Trophoblast cell (in vitro differentiated cells and primary cell): Measurements from ENCODE around the gene IPCEF1.

Source experiments
- DNase-seq, 2 donors: peaks; one replicate each; pipeline ENCODE4 v3.0.0-alpha.2; 2016
- H2AFZ ChIP-seq: 2 replicates; pipeline ENCODE4 v1.6.1; 2013; ENCODE audit warnings: low read length, moderate library complexity, mild to moderate bottlenecking; ENCODE audit not compliant: insufficient read depth, poor library complexity
- H2AK5ac ChIP-seq: 2 replicates; pipeline ENCODE4 v1.6.1; 2013; ENCODE audit warnings: mild to moderate bottlenecking, low read length
- H2BK120ac ChIP-seq: 2 replicates; pipeline ENCODE4 v1.6.1; 2013; ENCODE audit warnings: low read length, mild to moderate bottlenecking, moderate library complexity; ENCODE audit not compliant: insufficient read depth, poor library complexity
- H2BK12ac ChIP-seq: 2 replicates; pipeline ENCODE4 v1.6.1; 2013; ENCODE audit warnings: mild to moderate bottlenecking, low read length, moderate library complexity
- H2BK5ac ChIP-seq: 2 replicates; pipeline ENCODE4 v1.6.1; 2013; ENCODE audit warnings: low read length, low read depth, moderate library complexity, mild to moderate bottlenecking; ENCODE audit not compliant: poor library complexity
- H3K14ac ChIP-seq: 2 replicates; pipeline ENCODE4 v1.6.1; 2013; ENCODE audit warnings: mild to moderate bottlenecking, low read length
- H3K18ac ChIP-seq: 2 replicates; pipeline ENCODE4 v1.6.1; 2013; ENCODE audit warnings: mild to moderate bottlenecking, low read length
- H3K23ac ChIP-seq: 2 replicates; pipeline ENCODE4 v1.6.1; 2013; ENCODE audit warnings: low read length
- H3K27ac ChIP-seq: 2 replicates; pipeline ENCODE4 v1.5.1; 2013; ENCODE audit warnings: low read depth, mild to moderate bottlenecking, inconsistent platforms, low read length, moderate library complexity
- H3K27me3 ChIP-seq: 2 replicates; pipeline ENCODE4 v1.6.1; 2013; ENCODE audit warnings: inconsistent platforms, mild to moderate bottlenecking, low read length, moderate library complexity; ENCODE audit not compliant: insufficient read depth
- H3K36me3 ChIP-seq, 2 experiments: 1 replicate in 1 of 2; 2 replicates in 1 of 2; pipeline ENCODE4 v1.6.1; 2013; ENCODE audit warnings: low read length in 2 of 2, mild to moderate bottlenecking in 2 of 2, moderate library complexity in 1 of 2; ENCODE audit not compliant: insufficient read depth in 2 of 2, control insufficient read depth in 1 of 2
- H3K4ac ChIP-seq: 2 replicates; pipeline ENCODE4 v1.6.1; 2013; ENCODE audit warnings: low read depth, mild to moderate bottlenecking, low read length, moderate library complexity
- H3K4me1 ChIP-seq, 2 experiments: 1 replicate in 1 of 2; 2 replicates in 1 of 2; pipeline ENCODE4 v1.6.1; 2013; ENCODE audit warnings: low read length in 2 of 2, mild to moderate bottlenecking in 2 of 2, moderate library complexity in 1 of 2; ENCODE audit not compliant: insufficient read depth in 2 of 2, control insufficient read depth in 1 of 2
- H3K4me2 ChIP-seq: 2 replicates; pipeline ENCODE4 v1.6.1; 2013; ENCODE audit warnings: inconsistent platforms, mild to moderate bottlenecking, low read length, moderate library complexity
- H3K4me3 ChIP-seq: 2 replicates; pipeline ENCODE4 v1.5.1; 2013; ENCODE audit warnings: mild to moderate bottlenecking, low read depth, low read length, inconsistent platforms
- H3K79me1 ChIP-seq: one replicate; pipeline ENCODE4 v1.6.1; 2013; ENCODE audit warnings: low read length
- H3K79me2 ChIP-seq: 2 replicates; pipeline ENCODE4 v1.6.1; 2013; ENCODE audit warnings: low read length, mild to moderate bottlenecking; ENCODE audit not compliant: control insufficient read depth, insufficient read depth, poor library complexity
- H3K9ac ChIP-seq: 2 replicates; pipeline ENCODE4 v1.6.1; 2013; ENCODE audit warnings: mild to moderate bottlenecking, low read length
- H3K9me3 ChIP-seq: 2 replicates; pipeline ENCODE4 v1.6.1; 2013; ENCODE audit warnings: low read depth, mild to moderate bottlenecking, control low read depth, inconsistent platforms, low read length; ENCODE audit not compliant: insufficient read depth
- H4K12ac ChIP-seq: 2 replicates; pipeline ENCODE4 v1.6.1; 2013; ENCODE audit warnings: low read depth, mild to moderate bottlenecking, low read length, moderate library complexity
- H4K8ac ChIP-seq: 2 replicates; pipeline ENCODE4 v1.6.1; 2013; ENCODE audit warnings: low read depth, mild to moderate bottlenecking, low read length, moderate library complexity
- H4K91ac ChIP-seq: one replicate; pipeline ENCODE4 v1.6.1; 2013; ENCODE audit warnings: low read depth, mild to moderate bottlenecking, low read length, moderate library complexity
- WGBS: extraction: QIAGEN DNeasy Blood & Tissue Kit; methylation state at CpG from one replicate; pipeline ENCODE4 v1.1.7; 2013; ENCODE audit warnings: missing lambda C conversion rate; ENCODE audit not compliant: insufficient read length, insufficient coverage; ENCODE audit errors: extremely low coverage; 5-methylcytosine and 5-hydroxymethylcytosine counted together

The IPCEF1 gene

GRCh38 chr6:154285826-154286225 is 70.8 kb downstream of the IPCEF1 start:
- no peak overlapping the region for H4K91ac ChIP-seq
- H3K79me2 ChIP-seq: no peaks in the 10 kb centered on the region
- no peak overlapping the region for H2AK5ac ChIP-seq
- H3K14ac ChIP-seq: no peak overlapping the region
- peaks cover 0 to 2% of the 10 kb centered on the region in 2 experiments for H3K4me1 ChIP-seq
- no peak overlapping the region for H3K9ac ChIP-seq
- H3K4me3 ChIP-seq: no peak overlapping the region
- H3K79me1 ChIP-seq: no peaks in the 10 kb centered on the region
- no peak overlapping the region for H3K4ac ChIP-seq
- no peak overlapping the region for H2BK5ac ChIP-seq
- no peaks in the 10 kb centered on the region for H3K27me3 ChIP-seq
- no peak overlapping the region for H3K4me2 ChIP-seq
- no peak overlapping the region for H3K23ac ChIP-seq
- H4K8ac ChIP-seq: no peak overlapping the region
- no peak overlapping the region for H3K18ac ChIP-seq
- H4K12ac ChIP-seq: no peak overlapping the region
- WGBS: no CpG with 5 or more reads among the region's 1 CpG
- H2AFZ ChIP-seq: no peak overlapping the region
- H2BK120ac ChIP-seq: no peak overlapping the region
- no peak for DNase-seq
- H3K36me3 ChIP-seq: no peaks in the 10 kb centered on the region
- no peak overlapping the region for H2BK12ac ChIP-seq
- H3K27ac ChIP-seq: no peak overlapping the region
- H3K9me3 ChIP-seq: peaks cover 2% of the 10 kb centered on the region

GRCh38 chr6:154284313-154284853 is 72.2 kb downstream of the IPCEF1 start:
- no peaks in the 10 kb centered on the region for H3K9me3 ChIP-seq
- no peak overlapping the region for H3K14ac ChIP-seq
- H4K8ac ChIP-seq: no peak overlapping the region
- no peak overlapping the region for H3K4me3 ChIP-seq
- H3K4ac ChIP-seq: no peak overlapping the region
- H3K9ac ChIP-seq: no peak overlapping the region
- no peak overlapping the region for H4K12ac ChIP-seq
- H3K36me3 ChIP-seq: no peaks in the 10 kb centered on the region
- no peak overlapping the region for H2AFZ ChIP-seq
- no peak overlapping the region for H2BK12ac ChIP-seq
- no peaks in the 10 kb centered on the region for H3K79me1 ChIP-seq
- H2AK5ac ChIP-seq: no peak overlapping the region
- no peak overlapping the region for H2BK5ac ChIP-seq
- no peak overlapping the region for H2BK120ac ChIP-seq
- no peak overlapping the region for H4K91ac ChIP-seq
- H3K79me2 ChIP-seq: no peaks in the 10 kb centered on the region
- no peak for DNase-seq
- no peaks in the 10 kb centered on the region for H3K27me3 ChIP-seq
- H3K4me2 ChIP-seq: no peak overlapping the region
- no peak overlapping the region for H3K27ac ChIP-seq
- no peak overlapping the region for H3K23ac ChIP-seq
- no peak overlapping the region for H3K18ac ChIP-seq
- no CpG with 5 or more reads among the region's 7 CpGs for WGBS
- no peaks in the 10 kb centered on the region for H3K4me1 ChIP-seq

- H3K18ac ChIP-seq: no peak overlapping the region
- no peaks in the 10 kb centered on the region for H3K36me3 ChIP-seq
- no peak overlapping the region for H2BK5ac ChIP-seq
- no peak overlapping the region for H3K4me3 ChIP-seq
- no peak overlapping the region for H3K14ac ChIP-seq
- no peaks in the 10 kb centered on the region for H3K27me3 ChIP-seq
- H3K9ac ChIP-seq: no peak overlapping the region
- no peak overlapping the region for H3K23ac ChIP-seq
- no peak overlapping the region for H4K8ac ChIP-seq
- no peak overlapping the region for H2AK5ac ChIP-seq
- no peak overlapping the region for H2BK12ac ChIP-seq
- H3K9me3 ChIP-seq: no peaks in the 10 kb centered on the region
- H3K4me2 ChIP-seq: no peak overlapping the region
- H3K4ac ChIP-seq: no peak overlapping the region
- no peak for DNase-seq
- no peaks in the 10 kb centered on the region for H3K4me1 ChIP-seq
- H2BK120ac ChIP-seq: no peak overlapping the region
- no peaks in the 10 kb centered on the region for H3K79me2 ChIP-seq
- H4K12ac ChIP-seq: no peak overlapping the region
- no CpG with 5 or more reads among the region's 2 CpGs for WGBS
- H4K91ac ChIP-seq: no peak overlapping the region
- no peaks in the 10 kb centered on the region for H3K79me1 ChIP-seq
- H3K27ac ChIP-seq: no peak overlapping the region
- no peak overlapping the region for H2AFZ ChIP-seq
Observed at GRCh38 chr6:154280521-154280920, 76.1 kb downstream of the IPCEF1 start.

DNA sequence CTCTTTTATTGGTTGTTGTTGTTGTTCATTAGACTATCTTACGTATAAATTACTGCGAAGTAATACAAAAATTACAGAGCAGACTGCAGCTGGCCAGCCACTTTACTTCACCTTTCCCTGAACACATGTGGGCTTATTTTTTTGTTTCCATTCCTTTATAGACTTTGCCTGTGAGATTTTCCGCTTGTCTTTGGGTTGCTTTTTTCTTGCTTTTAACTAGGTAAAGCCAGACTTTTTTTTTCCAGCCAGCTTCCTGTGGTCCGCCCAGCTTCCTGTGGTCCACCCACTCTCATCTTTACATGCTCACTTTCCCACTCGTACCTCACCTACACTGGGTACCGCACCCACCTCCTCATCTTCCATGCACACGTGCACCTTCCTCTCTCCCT is 79.0 kb downstream of the IPCEF1 start:
- no CpG with 5 or more reads among the region's 7 CpGs for WGBS
- Histone ChIP-seq H3K36me3 (no peaks in the 10 kb centered on the region), H3K18ac (no peak overlapping the region), H3K4me3 (no peak overlapping the region), H3K4me1 (no peaks in the 10 kb centered on the region), H4K12ac (no peak overlapping the region), H3K9ac (no peak overlapping the region), H4K8ac (no peak overlapping the region), H3K14ac (no peak overlapping the region), H2BK5ac (no peak overlapping the region), H3K79me2 (no peaks in the 10 kb centered on the region), H2BK12ac (no peak overlapping the region), H3K79me1 (no peaks in the 10 kb centered on the region), H3K27ac (no peak overlapping the region), H4K91ac (no peak overlapping the region), H3K23ac (no peak overlapping the region), H3K4ac (no peak overlapping the region), H2BK120ac (no peak overlapping the region), H3K4me2 (no peak overlapping the region), H3K27me3 (no peaks in the 10 kb centered on the region), H2AFZ (peak overlapping the region; percentile 23), H2AK5ac (no peak overlapping the region), H3K9me3 (no peaks in the 10 kb centered on the region)
- DNase-seq: no peak
